DOHH2 (cell line): ENCODE measurements around the gene KCNN3.
A peak's percentile ranks its signal among the peaks of the same experiment; 100 is the strongest.

ENCODE experiments used
- H3F3A ChIP-seq: fragments of 200-600 bp; sonication (generic), shearing (Covaris generic); 2 replicates; pipeline ENCODE4 v1.6.0; 2016; ENCODE audit warnings: antibody characterized with exemption, mild to moderate bottlenecking; ENCODE audit not compliant: control insufficient read depth, insufficient read depth
- H3K27ac ChIP-seq: fragments of 200-600 bp; sonication (generic); 2 replicates; pipeline ENCODE4 v1.5.1; 2014; ENCODE audit warnings: low read depth, mild to moderate bottlenecking, low read length, moderate library complexity
- H3K27me3 ChIP-seq: fragments of 200-600 bp; sonication (generic); 2 replicates; pipeline ENCODE4 v1.6.1; 2014; ENCODE audit warnings: mild to moderate bottlenecking, low read length, mixed read lengths; ENCODE audit not compliant: control insufficient read depth
- H3K36me3 ChIP-seq: fragments of 200-600 bp; sonication (generic); 2 replicates; pipeline ENCODE4 v1.6.1; 2014; ENCODE audit warnings: mild to moderate bottlenecking, low read length, moderate library complexity, mixed read lengths; ENCODE audit not compliant: control insufficient read depth
- H3K4me1 ChIP-seq: fragments of 200-600 bp; sonication (generic); 2 replicates; pipeline ENCODE4 v1.6.1; 2014; ENCODE audit warnings: mild to moderate bottlenecking, low read length, mixed read lengths; ENCODE audit not compliant: control insufficient read depth
- H3K4me2 ChIP-seq: fragments of 200-600 bp; sonication (generic); 2 replicates; pipeline ENCODE4 v1.6.0; 2014; ENCODE audit warnings: mild to moderate bottlenecking, low read length, moderate library complexity
- H3K4me3 ChIP-seq: fragments of 200-600 bp; sonication (generic); 2 replicates; pipeline ENCODE4 v1.5.1; 2014; ENCODE audit warnings: mild to moderate bottlenecking, low read length, mixed read lengths
- H3K79me2 ChIP-seq: fragments of 200-600 bp; sonication (generic); 2 replicates; pipeline ENCODE4 v1.6.1; 2014; ENCODE audit warnings: mild to moderate bottlenecking, low read length, mixed read lengths; ENCODE audit not compliant: control insufficient read depth
- H3K9me2 ChIP-seq: fragments of 200-600 bp; sonication (generic); replicated peaks from 2 replicates; pipeline ENCODE4 v1.6.1; 2014; ENCODE audit warnings: mild to moderate bottlenecking, low read length, mixed read lengths; ENCODE audit not compliant: control insufficient read depth
- H3K9me3 ChIP-seq: fragments of 200-600 bp; sonication (generic); 2 replicates; pipeline ENCODE4 v1.6.1; 2014; ENCODE audit warnings: antibody characterized with exemption, low read length, mixed read lengths; ENCODE audit not compliant: control insufficient read depth, insufficient read depth
- H4K20me1 ChIP-seq: fragments of 200-600 bp; sonication (generic); 2 replicates; pipeline ENCODE4 v1.6.0; 2014; ENCODE audit warnings: low read depth, mild to moderate bottlenecking, antibody characterized with exemption, low read length, moderate library complexity; ENCODE audit not compliant: control insufficient read depth, insufficient read depth
- CTCF ChIP-seq: fragments of 200-600 bp; sonication (generic); IDR thresholded peaks from one replicate; pipeline ENCODE4 v1.5.1; 2014; ENCODE audit warnings: antibody characterized with exemption, mild to moderate bottlenecking, low read depth, low read length; ENCODE audit not compliant: poor library complexity, severe bottlenecking
- EZH2phosphoT487 ChIP-seq: fragments of 200-600 bp; sonication (generic); IDR thresholded peaks from 2 replicates; pipeline ENCODE4 v1.6.1; 2017; ENCODE audit warnings: borderline replicate concordance, mild to moderate bottlenecking, antibody characterized with exemption, low read length, moderate library complexity, mixed read lengths

KCNN3 gene

GRCh38 chr1:154818911-154819310, 51.2 kb downstream of the KCNN3 start:
- Histone ChIP-seq H3K4me2 (peak overlapping the region; percentile 15; the same call in 1 of the 2 replicates), H3K36me3 (peaks cover 94% of the 10 kb centered on the region), H3K4me3 (no peak overlapping the region), H3F3A (no peaks in the 10 kb centered on the region), H3K79me2 (peaks cover 73% of the 10 kb centered on the region), H3K4me1 (peaks cover 44% of the 10 kb centered on the region), H3K9me3 (no peaks in the 10 kb centered on the region), H3K27me3 (no peaks in the 10 kb centered on the region), H3K9me2 (no peaks in the 10 kb centered on the region), H4K20me1 (peaks cover 12% of the 10 kb centered on the region; the same call in 1 of the 2 replicates), H3K27ac (no peak overlapping the region)
- TF ChIP-seq EZH2phosphoT487 (no peak), CTCF (no peak)

GRCh38 chr1:154816937-154817336, 53.1 kb downstream of the KCNN3 start:
- TF ChIP-seq CTCF, result no peak
- no peak for TF ChIP-seq EZH2phosphoT487
- Histone ChIP-seq H4K20me1 (0 out of 2 replicates have a peak, but pooled peaks cover 5% of the 10 kb centered on the region), H3K4me2 (no peak overlapping the region), H3K4me1 (peaks cover 44% of the 10 kb centered on the region), H3K27me3 (no peaks in the 10 kb centered on the region), H3K4me3 (no peak overlapping the region), H3K9me2 (no peaks in the 10 kb centered on the region), H3K9me3 (no peaks in the 10 kb centered on the region), H3K79me2 (peaks cover 82% of the 10 kb centered on the region), H3K36me3 (peaks cover 78% of the 10 kb centered on the region), H3K27ac (no peak overlapping the region), H3F3A (no peaks in the 10 kb centered on the region)

GRCh38 chr1:154816369-154816768, 53.7 kb downstream of the KCNN3 start:
- Histone ChIP-seq H3K79me2 (peaks cover 86% of the 10 kb centered on the region), H3K27me3 (no peaks in the 10 kb centered on the region)
- TF ChIP-seq EZH2phosphoT487 (no peak), CTCF (no peak)

More at GRCh38 chr1:154816369-154816768, 53.7 kb downstream of the KCNN3 start:
- no peaks in the 10 kb centered on the region for H3K9me2 ChIP-seq
- peaks cover 42% of the 10 kb centered on the region for H3K4me1 ChIP-seq
- no peak overlapping the region for H3K27ac ChIP-seq
- peaks cover 77% of the 10 kb centered on the region for H3K36me3 ChIP-seq
- peaks cover 10% of the 10 kb centered on the region; the same call in 1 of the 2 replicates for H4K20me1 ChIP-seq
- H3K4me3 ChIP-seq, result no peak overlapping the region
- H3F3A ChIP-seq, result no peaks in the 10 kb centered on the region
- no peaks in the 10 kb centered on the region for H3K9me3 ChIP-seq
- no peak overlapping the region for H3K4me2 ChIP-seq
